Muscle of arm (tissue), 12 donors: ENCODE data around the gene MRPS23. TPM values are rescaled to one million over a fixed set of nuclear protein-coding genes. Genes with fewer than 3 reads are reported as not detected.

ENCODE experiments used
- DNase-seq: peaks from one replicate; pipeline ENCODE4 v3.0.0-alpha.2; 2013
- polyA plus RNA-seq, 12 donors: library from polyadenylated mRNA; unstranded; fragments of 120-200 nt; gene quantifications; one replicate each; pipeline ENCODE4 v1.2.1, GENCODE V29; 2013; ENCODE audit not compliant: insufficient read length in 12 of 12

Gene MRPS23
- polyA plus RNA-seq, 12 donors, result 23.4 to 42.0 (median 33.2) TPM; not detected in 1

- no peak for DNase-seq
Observed at GRCh38 chr17:57809879-57810278, 40.0 kb downstream of the MRPS23 start.

GRCh38 chr17:57808882-57809281 lies 41.0 kb downstream of the MRPS23 start:
- no peak for DNase-seq

- no peak for DNase-seq
Observed at GRCh38 chr17:57806167-57806830, 43.5 kb downstream of the MRPS23 start.

GRCh38 chr17:57803021-57803420 lies 46.8 kb downstream of the MRPS23 start:
- DNase-seq, result no peak

- no peak for DNase-seq
Observed at GRCh38 chr17:57801044-57801711, 48.7 kb downstream of the MRPS23 start.

GRCh38 chr17:57794841-57795240 lies 55.0 kb downstream of the MRPS23 start:
- no peak for DNase-seq

GRCh38 chr17:57788725-57789124 lies 61.1 kb downstream of the MRPS23 start:
- no peak for DNase-seq

GRCh38 chr17:57785022-57785421 lies 64.8 kb downstream of the MRPS23 start:
- DNase-seq, result no peak

Other genes starting within 250 kb of the MRPS23 start
- not detected for gene CCDC182, start 104.7 kb downstream of the MRPS23 start, polyA plus RNA-seq
- gene CUEDC1, start 105.4 kb upstream of the MRPS23 start, polyA plus RNA-seq, result 10 to 100 TPM in 11 of 12 donors, not detected in 1; 39.6 to 81.1 (median 49.1) TPM
- gene VEZF1, start 138.2 kb upstream of the MRPS23 start, polyA plus RNA-seq, result 10 to 100 TPM in 11 of 12 donors, not detected in 1; 41.1 to 77.1 (median 54.7) TPM
- gene SRSF1, start 157.2 kb upstream of the MRPS23 start, polyA plus RNA-seq, result 100 to 1,000 TPM in 11 of 12 donors, not detected in 1; 146 to 244 (median 191) TPM
- gene DYNLL2, start 233.4 kb upstream of the MRPS23 start, polyA plus RNA-seq, result 10 to 100 TPM in 11 of 12 donors, not detected in 1; 35.1 to 56.8 (median 38.9) TPM